Midbrain (tissue), 1 donor: ENCODE data around the gene LONRF3.
"Not testable (repeated sequence)": the region's sequence is repeated elsewhere in the genome, so short reads cannot be mapped to it uniquely, and the experiment has no call there.

Experiments
- DNase-seq: peaks from one replicate; lab custom pipeline; 2025; lab: John Stamatoyannopoulos, UW

LONRF3 gene

DNA sequence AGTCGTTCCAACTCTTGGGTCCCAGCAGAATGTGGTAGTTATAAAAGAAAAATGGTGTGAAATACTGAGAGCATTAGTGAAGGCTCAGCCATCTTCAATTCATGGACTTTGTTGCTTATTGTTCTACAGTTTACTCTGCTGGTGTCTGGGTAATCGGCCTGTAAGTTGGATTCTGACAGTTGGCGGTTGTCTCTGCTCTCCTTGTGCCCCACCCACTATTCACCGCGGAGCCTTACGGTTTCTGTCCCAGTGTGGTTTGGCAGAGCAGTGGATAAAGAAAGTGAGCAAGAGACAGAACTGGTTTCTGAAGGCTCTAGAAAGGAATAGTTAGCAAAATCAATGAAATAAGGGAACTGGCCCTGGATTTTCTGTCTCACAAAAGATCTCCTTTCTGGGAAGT, 9.1 kb downstream of the LONRF3 start:
- DNase-seq, result no peak

- DNase-seq, result no peak
Observed at GRCh38 chrX:118988911-118989310, 14.5 kb downstream of the LONRF3 start.

DNA sequence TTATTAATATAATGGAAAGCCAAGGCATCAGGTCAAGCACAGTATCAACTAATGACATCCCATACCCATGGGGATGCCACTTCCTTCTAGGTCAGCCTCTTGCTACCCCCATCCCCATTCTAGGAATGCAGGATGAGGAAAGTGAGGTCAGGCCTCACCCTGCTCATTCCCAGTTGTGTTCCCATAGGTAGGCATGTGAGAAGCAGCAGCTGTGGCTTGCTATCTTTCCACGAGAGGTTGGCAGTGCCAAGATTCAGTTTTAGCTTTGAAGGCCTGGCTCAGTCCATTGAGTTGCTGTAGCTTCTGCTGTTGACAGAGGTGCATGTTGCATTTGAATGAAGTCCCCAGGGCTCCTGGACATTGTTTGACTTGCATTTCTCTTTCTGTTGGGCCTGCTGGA, 15.5 kb downstream of the LONRF3 start:
- no peak for DNase-seq

DNA sequence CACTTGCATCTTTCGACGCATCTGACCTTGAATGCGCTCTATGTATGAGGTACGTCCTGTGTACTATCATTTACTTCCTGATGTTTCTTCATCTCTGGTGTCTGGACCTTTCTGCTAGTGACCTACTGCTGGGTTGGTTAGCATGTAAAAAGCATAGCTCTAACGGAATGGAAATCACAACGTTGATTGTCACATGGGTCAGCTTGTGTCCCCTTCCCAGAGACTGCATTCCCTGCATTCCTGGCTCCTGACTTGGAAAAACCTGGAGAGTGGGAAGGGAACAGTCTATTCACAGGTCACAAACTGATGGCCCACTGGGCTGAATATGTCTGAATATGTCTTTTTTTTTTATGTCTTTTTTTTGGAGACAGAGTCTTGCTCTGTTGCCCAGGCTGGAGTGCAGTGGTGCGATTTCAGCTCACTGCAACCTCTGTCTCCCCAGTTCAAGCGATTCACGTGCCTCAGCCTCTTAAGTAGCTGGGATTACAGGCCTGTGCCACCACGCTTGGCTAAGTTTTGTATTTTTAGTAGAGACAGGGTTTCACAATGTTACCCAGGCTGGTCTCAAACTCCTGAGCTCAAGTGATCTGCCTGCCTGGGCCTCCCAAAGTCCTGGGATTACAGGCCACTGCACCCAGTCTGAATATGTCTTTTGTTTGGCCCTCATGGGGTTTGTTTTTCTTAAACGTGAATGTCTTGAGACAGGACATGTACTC, 16.3 kb downstream of the LONRF3 start:
- DNase-seq, result no peak

GRCh38 chrX:118992441-118993121, 18.2 kb downstream of the LONRF3 start:
- DNase-seq, result not testable (repeated sequence)

DNA sequence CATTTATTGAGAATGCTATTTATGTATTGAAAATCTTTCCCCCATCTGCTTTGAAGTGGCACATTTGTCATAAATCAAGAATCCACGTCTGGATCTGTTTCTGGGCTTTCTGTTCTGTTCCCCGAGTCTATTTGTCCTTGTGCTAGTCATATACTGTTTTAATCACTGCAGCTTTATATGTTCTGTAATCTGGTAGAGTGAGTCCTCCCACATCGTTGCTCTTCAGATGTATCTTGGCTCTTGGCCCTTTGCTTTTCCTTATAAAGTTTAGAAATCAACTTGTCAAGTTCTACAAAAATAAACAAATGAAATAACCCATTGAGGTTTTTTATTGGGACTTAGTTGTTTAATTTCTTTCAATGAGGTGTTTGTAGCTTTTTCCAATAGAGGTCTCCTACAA, 29.0 kb downstream of the LONRF3 start:
- DNase-seq, result no peak

DNA sequence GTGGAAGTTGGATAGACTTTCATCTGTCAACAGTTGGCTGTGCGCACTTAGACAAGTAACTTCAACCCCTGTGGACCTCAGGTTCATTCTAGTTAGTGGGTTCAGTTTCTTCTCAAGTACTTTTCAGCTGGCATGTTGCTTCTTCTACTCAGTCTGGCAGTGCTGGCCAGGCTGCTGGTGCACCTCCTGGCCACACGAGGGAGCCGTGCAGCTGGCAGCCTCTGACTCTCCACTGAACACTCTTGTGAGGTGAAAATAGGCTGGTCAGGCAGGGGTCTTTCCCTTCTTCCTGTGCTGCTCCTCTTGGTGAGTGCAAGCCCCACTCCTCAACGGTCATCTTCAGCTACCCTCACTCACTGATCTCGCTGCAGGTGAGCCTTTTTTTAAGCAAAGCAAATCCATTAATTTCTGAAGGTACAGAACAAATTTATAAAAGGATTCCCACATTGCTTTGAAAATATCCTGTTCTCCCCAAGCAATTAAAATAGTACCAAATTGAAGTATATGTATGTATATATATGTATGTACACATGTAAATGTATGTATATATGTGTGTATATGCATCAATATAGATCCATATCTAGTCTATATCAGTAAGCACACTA, 30.6 kb downstream of the LONRF3 start:
- DNase-seq, result peak; percentile 38

DNA sequence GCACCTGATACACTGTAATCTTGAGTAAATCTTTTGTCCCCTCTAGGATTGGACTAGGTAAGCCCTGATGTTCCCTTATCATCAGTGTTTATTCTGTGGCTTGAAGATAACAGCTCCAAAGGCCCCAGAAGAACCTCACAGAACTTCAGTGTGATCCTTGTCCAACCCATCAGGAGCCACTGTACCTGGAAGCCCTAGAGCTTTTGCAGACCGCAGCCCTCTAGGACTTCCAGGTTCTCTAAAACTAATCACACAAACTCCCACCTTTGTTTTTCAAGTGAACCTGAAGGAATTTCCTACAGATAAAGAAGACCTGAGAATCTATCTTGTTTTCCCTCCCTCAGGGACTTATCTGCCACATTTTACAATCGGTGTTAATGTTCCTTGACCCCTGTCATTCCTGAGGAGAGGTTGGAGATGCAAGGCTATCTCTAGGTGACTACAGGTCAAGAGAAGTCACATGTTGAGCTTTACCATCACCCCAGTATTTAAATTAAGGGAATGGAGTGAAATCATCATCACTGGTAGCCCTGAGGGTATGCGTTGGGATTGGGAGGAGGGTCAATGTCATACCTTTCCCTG, 32.9 kb downstream of the LONRF3 start:
- DNase-seq, result no peak

DNA sequence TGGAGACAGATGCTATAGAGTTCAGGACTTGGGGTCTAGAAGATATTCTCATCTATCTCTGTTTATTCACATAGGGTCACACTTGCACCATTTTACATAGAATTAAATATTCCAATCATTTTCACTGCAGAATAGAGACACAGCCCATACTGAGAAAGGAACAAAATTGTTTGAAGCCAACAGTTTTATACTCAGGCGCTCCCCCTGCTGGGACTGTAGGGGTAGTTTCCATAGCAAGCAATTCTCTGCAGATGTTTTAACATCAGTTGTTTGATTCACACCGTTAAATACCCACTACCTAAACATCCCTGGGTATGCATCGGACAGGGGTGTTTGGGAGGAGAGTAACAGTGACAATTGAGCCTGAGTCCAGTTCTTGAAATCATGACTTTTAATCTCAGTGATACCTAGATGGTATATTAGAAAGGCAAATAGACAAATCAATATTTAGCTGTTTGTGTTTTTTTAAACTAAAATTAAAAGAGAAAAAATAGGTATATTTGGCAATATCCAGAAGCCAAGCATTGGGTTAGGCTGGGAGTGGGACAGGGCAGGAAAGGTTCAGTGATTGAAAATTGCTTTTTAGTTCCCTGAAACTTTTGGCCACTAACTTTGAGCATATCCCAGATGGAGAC, 33.8 kb downstream of the LONRF3 start:
- peak; percentile 18 for DNase-seq

DNA sequence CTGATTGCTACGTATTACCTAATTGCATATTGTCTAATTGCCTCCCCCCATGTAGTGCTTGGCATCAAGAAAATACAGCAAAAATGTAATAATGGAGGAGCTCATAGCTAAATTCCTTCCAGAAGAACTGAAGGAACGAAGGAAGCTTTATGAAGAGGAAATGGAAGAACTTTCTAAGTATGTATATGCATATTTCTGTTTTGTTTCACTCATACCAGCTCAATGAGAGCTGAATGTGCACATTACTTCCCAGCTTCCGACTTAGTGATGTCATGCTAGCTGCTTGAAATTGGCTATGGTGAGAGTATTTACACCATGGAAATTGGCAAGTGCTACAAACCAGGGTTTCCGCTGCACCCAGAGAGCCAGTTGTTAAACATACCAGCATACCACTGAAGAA, 34.7 kb downstream of the LONRF3 start:
- DNase-seq, result no peak

DNA sequence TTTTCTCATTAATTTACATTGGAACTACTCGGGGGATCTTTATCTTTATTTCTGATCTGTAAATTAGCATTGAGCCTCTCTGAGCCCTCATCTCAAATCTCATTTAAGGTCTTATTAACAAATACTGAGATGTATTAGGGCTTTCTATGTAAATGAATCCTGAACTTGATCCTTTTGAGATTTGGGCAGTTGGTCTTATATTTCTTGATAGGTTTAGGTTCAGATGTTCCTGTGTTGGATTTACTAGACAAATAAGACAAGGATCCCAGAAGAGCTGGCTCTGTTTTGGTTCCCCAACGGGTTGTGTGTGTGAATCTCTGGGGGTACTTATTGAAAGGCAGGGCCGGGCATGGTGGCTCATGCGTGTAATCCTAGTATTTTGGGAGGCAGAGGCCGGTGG, 36.1 kb downstream of the LONRF3 start:
- DNase-seq, result no peak

- no peak for DNase-seq
Observed at GRCh38 chrX:119013164-119013563, 38.7 kb downstream of the LONRF3 start.

DNA sequence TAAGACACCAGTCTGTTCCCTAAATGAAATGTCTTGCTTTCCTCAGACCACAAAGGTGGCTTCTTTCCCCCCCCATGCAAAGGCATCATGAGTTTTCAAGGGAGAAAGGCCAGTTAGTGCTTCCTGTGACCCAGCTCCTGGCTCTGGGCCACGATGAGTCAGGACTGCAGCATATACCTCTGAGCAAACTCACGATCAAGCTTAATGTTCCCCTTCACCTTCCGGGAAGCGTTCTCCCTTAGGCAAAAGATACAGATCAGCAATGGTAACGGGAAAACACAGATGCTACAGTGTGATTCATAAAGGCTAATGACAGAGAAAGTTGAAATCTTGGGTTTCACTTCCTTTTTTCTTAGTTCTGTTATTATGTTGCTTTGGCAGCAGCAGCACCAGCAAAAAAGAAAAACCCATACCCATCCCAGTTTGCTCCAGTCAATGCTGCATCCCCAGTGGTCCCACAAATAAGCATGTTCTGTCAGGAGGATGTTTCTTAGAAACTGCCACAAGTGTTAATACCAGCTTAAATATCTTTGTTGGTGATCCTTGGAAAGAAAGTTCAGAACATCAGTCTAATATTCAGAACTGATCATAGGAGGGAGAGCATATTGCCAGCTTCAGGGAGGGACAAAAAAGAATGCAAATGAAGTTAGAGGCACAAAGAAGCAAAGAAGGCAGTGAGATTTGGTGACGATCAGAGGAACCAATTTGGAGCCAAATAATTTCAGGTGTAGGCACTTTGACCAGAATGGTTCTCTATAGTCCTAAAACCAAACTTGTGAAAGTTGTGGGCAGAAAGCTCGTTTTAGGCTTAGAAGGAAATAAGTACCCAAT, 41.2 kb downstream of the LONRF3 start:
- DNase-seq, result no peak

- DNase-seq, result no peak
Observed at GRCh38 chrX:119017077-119017476, 42.7 kb downstream of the LONRF3 start.

GRCh38 chrX:119025900-119026299, 51.5 kb downstream of the LONRF3 start:
- DNase-seq, result no peak

- not testable (repeated sequence) for DNase-seq
Observed at GRCh38 chrX:119026344-119026743, 51.9 kb downstream of the LONRF3 start.

- not testable (repeated sequence) for DNase-seq
Observed at GRCh38 chrX:119027960-119028732, 53.7 kb downstream of the LONRF3 start.

DNA sequence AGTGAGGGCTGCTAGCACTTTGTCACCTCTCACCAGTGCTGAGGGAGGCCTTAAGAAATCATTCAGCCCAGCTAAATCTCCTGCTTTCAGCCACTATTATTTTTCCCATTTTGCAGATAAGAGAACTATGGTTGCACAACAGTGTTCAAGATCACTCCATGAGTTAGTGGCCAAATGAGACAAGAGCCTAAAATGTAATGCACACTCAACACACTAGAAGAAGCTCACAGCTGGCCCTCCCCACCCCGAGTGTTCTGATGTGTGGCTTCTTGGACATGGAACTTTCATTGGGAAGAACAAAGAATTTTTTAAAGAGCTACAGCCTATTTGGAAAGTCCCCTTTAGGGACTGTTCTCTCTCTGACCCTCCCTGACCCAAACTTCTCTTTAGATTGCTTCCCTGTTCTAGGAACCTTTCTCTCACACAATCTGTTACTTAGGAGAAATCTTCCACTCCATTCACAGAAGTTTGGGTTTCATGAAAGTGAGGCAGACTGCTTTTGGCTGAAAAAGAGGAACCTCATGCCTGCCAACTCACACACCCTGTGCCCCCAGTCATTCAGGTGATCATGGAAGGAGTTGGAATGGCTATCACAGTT, 54.4 kb downstream of the LONRF3 start:
- no peak for DNase-seq

DNA sequence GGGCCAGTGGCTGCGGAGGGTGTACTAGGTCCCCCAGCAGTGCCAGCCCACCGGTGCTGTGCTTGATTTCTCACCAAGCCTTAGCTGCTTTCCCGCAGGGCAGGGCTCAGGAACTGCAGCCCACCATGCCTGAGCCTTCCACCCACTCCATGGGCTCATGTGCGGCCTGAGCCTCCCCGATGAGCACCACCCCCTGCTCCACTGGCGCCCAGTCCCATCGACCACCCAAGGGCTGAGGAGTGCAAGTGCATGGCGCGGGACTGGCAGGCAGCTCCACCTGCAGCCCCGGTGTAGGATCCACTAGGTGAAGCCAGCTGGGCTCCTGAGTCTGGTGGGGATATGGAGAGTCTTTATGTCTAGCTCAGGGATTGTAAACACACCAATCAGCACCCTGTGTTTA, 55.2 kb downstream of the LONRF3 start:
- not testable (repeated sequence) for DNase-seq

DNA sequence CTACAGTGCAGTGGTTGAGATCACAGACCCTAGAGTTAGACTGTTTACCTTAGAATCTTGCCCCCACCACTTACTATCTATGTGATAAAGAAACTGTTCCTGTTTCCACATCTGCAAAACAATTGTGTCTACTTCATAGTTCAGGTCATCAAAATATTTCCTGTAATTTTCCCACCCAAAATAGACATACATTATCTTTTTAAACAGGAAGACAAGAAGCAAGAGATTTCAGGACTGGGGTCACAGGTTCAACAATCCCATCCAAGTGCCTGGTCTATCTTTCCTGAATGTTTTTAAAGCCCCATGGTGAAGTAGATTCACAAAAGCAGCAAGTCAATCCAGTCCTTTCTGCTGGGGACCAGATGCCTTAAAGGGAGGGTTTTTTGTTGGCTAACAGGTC, 56.6 kb downstream of the LONRF3 start:
- no peak for DNase-seq
